ENCODE data around the gene GAB2.

- TF ChIP-seq POLR2A (IDR thresholded peaks at IDR 0.05; ENCODE audit: low read length) (no peak), GATA1 (IDR thresholded peaks at IDR 0.05; ENCODE audit: low read depth, low read length) (no peak)
These were observed 66.4 kb downstream of the GAB2 start for GRCh38 chr11:78351193-78351592.

All from erythroblast (primary cell).